ENCODE data around the gene PIN4. TPM values are rescaled to one million over a fixed set of nuclear protein-coding genes. Genes with fewer than 3 reads are reported as not detected.

PIN4 gene
- total RNA-seq, 1 experiment from 2014 or later: 9.5 TPM

- DNase-seq (ENCODE audit: low read depth, low spot score) (no peak), ATAC-seq (no peak)
- ChIA-PET RAD21 (ENCODE audit: low non-redundant PET in 1 of 2, low total read pairs in 2 of 2, uncharacterized antibody in 2 of 2, unreplicated experiment in 2 of 2) (no interaction called here), POLR2A (no interaction called here), CTCF (no interaction called here)
- Histone ChIP-seq H3K9me2 (ENCODE audit: insufficient read depth) (no peaks in the 10 kb centered on the region), H3K4me2 (ENCODE audit: low read length) (no peak overlapping the region), H4K20me1 (ENCODE audit: insufficient read depth) (no peaks in the 10 kb centered on the region), H3K9me3 (ENCODE audit: control insufficient read depth in 1 of 2, insufficient read depth in 1 of 2, low read depth in 1 of 2, low read length in 2 of 2) (no peaks in the 10 kb centered on the region), H3K36me3 (ENCODE audit: control insufficient read depth in 1 of 2, insufficient read depth in 2 of 2, low read length in 2 of 2) (no peaks in the 10 kb centered on the region), H2AFZ (ENCODE audit: low read depth, low read length, poor library complexity, severe bottlenecking) (no peak overlapping the region), H3K9ac (ENCODE audit: low read length) (no peak overlapping the region), H3K27me3 (ENCODE audit: insufficient read depth, low read length) (no peaks in the 10 kb centered on the region), H3K4me3 (replicated peaks in 1 of 2; ENCODE audit: low read depth in 1 of 2, low read length in 2 of 2) (no peak overlapping the region), H3K79me2 (ENCODE audit: insufficient read depth, low read length) (no peaks in the 10 kb centered on the region), H3K27ac (ENCODE audit: low read depth, low read length) (no peak overlapping the region), H3K4me1 (ENCODE audit: control insufficient read depth in 1 of 2, insufficient read depth in 2 of 2, low read length in 2 of 2) (no peaks in the 10 kb centered on the region)
- no TSS peak for BruUV-seq (replicated peaks)
- TF ChIP-seq EGR1 (IDR thresholded peaks at IDR 0.05; ENCODE audit: low read depth) (no peak), SRF (IDR thresholded peaks at IDR 0.05; ENCODE audit: low read depth) (no peak), POLR2AphosphoS5 (IDR thresholded peaks at IDR 0.05; ENCODE audit: low read depth, low read length) (no peak), CBX3 (IDR thresholded peaks at IDR 0.05; ENCODE audit: low read depth) (no peak), ZFX (IDR thresholded peaks at IDR 0.05) (no peak), SIN3A (IDR thresholded peaks at IDR 0.05; ENCODE audit: low read depth) (no peak), RAD21 (IDR thresholded peaks at IDR 0.05; ENCODE audit: low read depth) (no peak), FOSL1 (IDR thresholded peaks at IDR 0.05; ENCODE audit: low read depth) (no peak), POLR2A (IDR thresholded peaks at IDR 0.05; ENCODE audit: borderline replicate concordance, extremely low read depth, insufficient read depth, insufficient read length) (no peak), EZH2phosphoT487 (IDR thresholded peaks at IDR 0.05; ENCODE audit: borderline replicate concordance) (no peak), EZH2 (IDR thresholded peaks at IDR 0.05) (no peak), TCF7L2 (IDR thresholded peaks at IDR 0.05; ENCODE audit: borderline replicate concordance, extremely low read depth, insufficient read depth, insufficient read length) (no peak), YY1 (IDR thresholded peaks at IDR 0.05; ENCODE audit: extremely low read depth, insufficient replicate concordance, low read depth, low read length) (no peak), ELF1 (IDR thresholded peaks at IDR 0.05; ENCODE audit: borderline replicate concordance, low read depth) (no peak)
- TF ChIP-seq, protein P1, sequence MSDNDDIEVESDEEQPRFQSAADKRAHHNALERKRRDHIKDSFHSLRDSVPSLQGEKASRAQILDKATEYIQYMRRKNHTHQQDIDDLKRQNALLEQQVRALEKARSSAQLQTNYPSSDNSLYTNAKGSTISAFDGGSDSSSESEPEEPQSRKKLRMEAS (IDR thresholded peaks at IDR 0.05): no peak
- TF ChIP-seq, protein P2, sequence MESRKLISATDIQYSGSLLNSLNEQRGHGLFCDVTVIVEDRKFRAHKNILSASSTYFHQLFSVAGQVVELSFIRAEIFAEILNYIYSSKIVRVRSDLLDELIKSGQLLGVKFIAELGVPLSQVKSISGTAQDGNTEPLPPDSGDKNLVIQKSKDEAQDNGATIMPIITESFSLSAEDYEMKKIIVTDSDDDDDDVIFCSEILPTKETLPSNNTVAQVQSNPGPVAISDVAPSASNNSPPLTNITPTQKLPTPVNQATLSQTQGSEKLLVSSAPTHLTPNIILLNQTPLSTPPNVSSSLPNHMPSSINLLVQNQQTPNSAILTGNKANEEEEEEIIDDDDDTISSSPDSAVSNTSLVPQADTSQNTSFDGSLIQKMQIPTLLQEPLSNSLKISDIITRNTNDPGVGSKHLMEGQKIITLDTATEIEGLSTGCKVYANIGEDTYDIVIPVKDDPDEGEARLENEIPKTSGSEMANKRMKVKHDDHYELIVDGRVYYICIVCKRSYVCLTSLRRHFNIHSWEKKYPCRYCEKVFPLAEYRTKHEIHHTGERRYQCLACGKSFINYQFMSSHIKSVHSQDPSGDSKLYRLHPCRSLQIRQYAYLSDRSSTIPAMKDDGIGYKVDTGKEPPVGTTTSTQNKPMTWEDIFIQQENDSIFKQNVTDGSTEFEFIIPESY (IDR thresholded peaks at IDR 0.05; ENCODE audit: extremely low read depth, insufficient replicate concordance, low read length): no peak
- TF ChIP-seq, protein P3, sequence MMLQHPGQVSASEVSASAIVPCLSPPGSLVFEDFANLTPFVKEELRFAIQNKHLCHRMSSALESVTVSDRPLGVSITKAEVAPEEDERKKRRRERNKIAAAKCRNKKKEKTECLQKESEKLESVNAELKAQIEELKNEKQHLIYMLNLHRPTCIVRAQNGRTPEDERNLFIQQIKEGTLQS (IDR thresholded peaks at IDR 0.05): no peak
- intact Hi-C loops (cut with micrococcal nuclease): no loop called here
These were observed 43.6 kb upstream of the PIN4 start for GRCh38 chrX:72137846-72138495.
